Activated effector memory CD4-positive, alpha-beta T cell treated with Interleukin-2 at 50 U/mL for 16 hours (primary cell): ENCODE data around the gene MOV10L1.
"Not testable (repeated sequence)": the region's sequence is repeated elsewhere in the genome, so short reads cannot be mapped to it uniquely, and the experiment has no call there.

ENCODE experiments used
- DNase-seq: peaks from one replicate; pipeline ENCODE4 v3.0.0-alpha.2; 2020

The MOV10L1 gene

DNA sequence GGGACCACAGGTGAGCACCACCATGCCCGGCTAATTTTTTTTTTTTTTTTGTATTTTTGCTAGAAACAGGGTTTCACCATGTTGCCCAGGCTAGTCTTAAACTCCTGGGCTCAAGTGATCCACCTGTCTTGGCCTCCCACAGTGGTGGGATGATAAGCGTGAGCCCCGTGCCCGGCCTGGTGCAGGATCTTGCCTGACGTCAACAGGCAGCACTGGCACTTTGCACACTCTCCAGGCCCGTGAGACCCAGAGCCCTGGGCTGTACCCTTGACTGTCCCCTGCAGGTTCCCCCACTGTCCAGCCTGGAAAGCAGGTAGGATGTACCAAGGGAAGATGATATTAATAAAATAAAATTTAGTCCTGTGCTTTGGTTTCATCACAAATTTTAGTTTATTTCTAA, 51.7 kb downstream of the MOV10L1 start:
- no peak for DNase-seq

DNA sequence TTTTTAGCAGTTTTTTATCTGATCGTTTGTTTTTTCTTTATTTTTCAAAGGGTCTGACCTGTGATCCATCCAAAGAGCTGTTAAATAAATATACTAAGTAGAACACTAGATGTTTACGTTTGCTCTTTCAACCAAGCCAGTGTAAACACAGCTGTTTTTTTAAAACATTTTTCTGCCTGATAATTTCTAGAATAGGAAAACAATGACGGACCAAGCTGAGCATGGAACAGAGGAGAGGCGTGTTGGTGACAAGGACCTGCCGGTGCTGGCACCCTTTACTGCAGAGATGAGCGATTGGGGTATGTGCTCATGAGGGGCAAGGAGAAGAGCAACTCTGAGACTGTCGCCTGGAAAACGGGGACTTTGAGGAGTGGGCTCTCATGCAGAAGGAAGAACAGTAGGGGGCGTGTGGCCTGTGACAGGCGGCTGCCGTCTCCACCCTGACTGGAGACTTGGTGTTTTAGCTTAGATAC, 52.1 kb downstream of the MOV10L1 start:
- DNase-seq = no peak

- DNase-seq = no peak
Observed at GRCh38 chr22:50143096-50143495, 53.3 kb downstream of the MOV10L1 start.

- DNase-seq = no peak
Observed at GRCh38 chr22:50144005-50144614, 54.3 kb downstream of the MOV10L1 start.

GRCh38 chr22:50145721-50146438, 56.1 kb downstream of the MOV10L1 start:
- DNase-seq = no peak

DNA sequence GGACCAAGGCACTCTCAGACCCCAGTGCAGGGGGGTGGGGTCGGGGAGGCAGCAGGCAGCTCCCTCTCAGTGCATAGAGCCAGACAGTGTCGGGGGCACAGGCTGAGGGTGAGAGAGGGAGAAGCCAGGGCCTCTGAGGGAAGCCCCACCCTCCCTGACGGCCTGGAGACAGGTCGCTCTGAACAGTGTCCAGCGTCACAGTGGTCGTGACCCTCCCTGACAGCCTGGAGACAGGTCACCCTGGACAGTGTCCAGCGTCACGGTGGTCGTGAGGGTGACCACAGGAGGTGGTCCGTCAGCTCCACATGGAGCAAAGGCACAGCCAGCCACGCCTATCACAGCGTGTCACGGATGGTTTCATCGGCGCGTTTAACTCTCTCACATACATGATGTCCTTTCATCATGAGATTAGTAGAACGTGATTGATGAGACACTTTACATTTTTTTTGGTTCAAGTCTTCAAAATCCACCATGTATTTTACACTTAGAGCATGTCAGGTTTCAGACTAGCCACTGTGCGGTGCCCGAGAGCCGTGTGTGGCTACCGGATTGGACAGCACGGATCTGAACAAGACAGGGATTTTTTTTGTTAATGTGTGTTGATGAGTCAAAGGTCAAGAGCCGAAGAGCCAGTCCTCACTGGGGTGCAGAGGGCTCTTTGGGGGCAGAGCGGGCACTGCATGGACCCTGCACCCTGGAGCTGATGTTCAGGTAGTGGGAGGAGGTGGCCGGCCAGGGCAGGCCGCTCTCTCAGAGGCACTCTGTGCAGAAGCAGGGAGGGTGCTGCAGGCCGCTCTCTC, 56.8 kb downstream of the MOV10L1 start:
- DNase-seq = no peak

- DNase-seq = not testable (repeated sequence)
Observed at GRCh38 chr22:50147258-50148165, 57.7 kb downstream of the MOV10L1 start.

- DNase-seq = no peak
Observed at GRCh38 chr22:50148166-50148500, 58.3 kb downstream of the MOV10L1 start.

GRCh38 chr22:50148991-50149721, 59.4 kb downstream of the MOV10L1 start:
- DNase-seq = peak; percentile 69

DNA sequence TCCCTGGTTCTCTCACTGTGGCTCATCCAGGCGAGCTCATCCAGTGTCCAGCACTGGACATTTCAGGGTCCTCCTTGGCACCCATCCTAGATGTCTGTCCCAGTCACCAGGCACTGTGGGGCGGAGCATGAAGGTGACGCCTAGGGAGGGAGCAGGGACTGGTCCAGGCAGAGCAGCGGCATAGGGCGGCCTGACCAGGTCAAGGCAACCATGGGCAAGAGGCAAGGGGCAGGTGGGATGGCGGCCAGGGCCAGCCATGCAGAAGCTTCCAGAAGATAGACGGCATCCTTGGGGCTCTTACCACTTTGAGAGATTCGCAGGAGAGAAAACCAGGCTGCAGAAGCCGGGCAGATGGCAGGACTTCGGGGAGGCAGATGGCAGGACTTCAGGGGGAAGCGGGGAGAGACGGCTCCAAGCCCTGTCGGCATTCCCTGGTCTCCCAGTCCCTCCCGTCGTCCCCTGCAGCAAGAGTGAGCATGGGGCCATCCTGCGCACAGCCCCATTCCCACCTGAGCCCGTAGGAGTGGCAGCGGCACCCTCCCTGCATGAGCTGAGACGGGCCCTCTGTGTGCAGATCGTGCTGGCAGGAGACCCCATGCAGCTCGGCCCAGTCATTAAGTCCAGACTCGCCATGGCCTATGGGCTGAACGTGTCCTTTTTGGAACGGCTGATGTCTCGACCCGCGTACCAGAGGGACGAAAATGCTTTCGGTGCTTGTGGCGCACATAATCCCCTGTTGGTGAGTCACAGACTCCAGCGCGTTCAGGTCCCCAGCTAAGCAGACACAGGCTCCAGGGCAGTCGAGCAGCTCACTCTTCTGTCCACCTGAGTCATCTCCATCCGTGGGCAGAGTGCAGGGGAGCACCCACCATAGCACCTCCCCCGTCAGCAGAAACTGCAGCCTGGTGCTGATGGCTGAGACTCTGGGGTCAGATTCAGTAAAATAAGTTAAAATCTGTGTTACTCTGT, 60.6 kb downstream of the MOV10L1 start:
- DNase-seq = no peak

DNA sequence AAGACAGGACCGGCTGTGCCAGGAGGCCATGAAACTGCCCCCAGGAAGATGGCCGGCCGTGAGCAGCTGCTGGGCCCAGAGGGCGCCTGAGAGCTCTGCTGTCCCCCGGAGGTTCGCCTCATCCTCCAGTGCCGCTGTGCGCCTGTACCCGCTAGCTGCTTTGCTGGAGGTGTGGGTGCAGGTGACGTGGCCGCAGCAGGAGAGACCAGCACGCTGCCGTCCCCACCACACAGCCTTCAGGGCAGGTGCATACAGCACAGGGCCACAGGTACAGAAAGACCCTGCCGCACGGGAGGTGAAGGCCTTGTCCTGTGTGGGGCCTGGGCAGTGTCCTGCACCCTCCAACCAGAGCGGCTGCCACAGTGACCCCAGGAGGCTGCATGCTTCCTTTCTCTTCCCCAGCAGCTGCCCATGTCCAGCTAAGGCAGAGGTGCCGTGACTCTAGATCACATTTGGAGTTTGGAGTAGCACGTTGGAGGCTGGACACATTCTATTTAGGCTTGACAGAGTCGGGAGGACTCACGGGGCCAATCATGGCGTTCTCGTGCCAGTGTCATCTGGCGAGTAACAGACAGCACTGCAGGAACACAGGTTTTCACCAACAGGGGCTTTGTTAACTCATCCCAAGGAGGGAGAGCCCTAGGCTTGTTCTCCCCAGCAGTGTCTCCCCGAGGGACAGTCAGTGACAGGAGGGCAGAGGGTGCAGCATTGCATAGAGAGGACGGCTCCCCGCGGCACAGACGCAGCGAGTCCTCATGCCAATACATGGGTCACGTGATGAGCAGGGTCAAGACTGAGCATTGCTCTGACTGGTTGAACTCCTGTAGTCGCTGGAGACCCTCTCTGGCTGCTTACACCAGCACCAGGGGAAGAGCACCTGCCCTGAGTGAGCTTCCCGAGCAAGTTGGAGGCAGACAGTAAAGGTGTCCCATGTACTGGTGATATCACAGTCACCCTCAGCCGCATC, 62.0 kb downstream of the MOV10L1 start:
- DNase-seq = no peak

DNA sequence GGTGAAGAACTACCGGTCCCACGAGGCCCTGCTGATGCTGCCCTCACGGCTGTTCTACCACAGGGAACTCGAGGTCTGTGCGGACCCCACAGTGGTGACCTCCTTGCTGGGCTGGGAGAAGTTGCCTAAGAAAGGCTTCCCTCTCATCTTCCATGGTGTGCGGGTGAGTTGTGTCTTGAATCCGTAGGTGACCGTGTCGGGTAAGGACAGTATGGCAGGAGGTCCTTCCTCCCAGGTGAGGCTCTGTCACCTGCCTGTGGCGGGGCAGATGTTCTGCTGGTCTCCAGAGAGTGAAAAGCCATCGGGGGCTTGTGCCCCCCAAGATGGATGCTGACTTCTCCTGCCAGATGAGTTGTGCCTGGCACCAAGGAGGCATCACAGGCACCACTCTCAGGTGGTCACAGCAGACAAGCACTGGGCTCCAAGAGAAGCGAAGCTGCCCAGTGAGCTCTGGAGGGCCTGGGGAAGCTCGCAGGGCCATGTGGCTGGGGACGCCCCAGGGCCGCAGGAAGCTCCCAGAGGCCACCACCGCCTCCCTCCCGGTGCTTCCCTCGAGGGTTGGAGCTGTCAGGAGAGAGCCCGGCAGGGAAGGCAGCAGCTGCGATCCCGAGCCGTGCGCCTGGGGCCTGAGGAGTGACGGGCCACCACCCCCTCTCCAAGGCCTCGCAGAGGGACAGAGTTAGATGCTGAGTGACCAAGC, 63.4 kb downstream of the MOV10L1 start:
- no peak for DNase-seq

- no peak for DNase-seq
Observed at GRCh38 chr22:50153756-50154140, 63.9 kb downstream of the MOV10L1 start.

DNA sequence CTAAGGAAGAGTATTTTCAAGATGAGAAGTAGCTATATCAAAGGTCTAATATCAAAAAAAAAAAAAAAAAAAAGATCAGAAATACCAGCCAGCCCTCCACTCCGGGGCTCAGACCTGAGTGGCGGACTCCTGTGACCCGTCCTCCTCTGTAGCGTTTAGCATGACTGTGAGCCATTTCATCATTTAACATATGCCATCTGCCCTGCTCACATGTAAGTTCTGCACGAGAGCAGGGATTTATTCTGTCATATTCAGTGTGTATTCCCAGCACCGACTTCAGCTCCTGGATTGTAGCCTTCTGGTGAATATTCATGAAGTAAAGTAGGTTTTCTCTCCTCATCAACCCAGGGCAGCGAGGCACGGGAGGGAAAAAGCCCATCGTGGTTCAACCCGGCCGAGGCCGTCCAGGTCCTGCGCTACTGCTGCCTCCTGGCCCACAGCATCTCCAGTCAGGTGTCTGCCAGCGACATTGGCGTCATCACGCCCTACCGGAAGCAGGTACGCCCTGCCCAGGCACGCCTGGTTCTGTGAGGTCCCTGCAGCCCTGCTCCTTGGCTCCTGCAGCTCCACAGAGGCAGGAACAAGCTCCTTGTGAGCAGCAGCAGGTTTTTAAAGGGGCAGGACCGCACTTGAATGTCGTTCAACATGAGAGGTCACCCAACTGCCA, 68.0 kb downstream of the MOV10L1 start:
- DNase-seq = no peak

GRCh38 chr22:50160947-50161346, 71.1 kb downstream of the MOV10L1 start:
- no peak for DNase-seq

- DNase-seq = no peak
Observed at GRCh38 chr22:50161508-50162390, 71.9 kb downstream of the MOV10L1 start.

GRCh38 chr22:50162391-50162956, 72.7 kb downstream of the MOV10L1 start:
- no peak for DNase-seq
